Activated T-cell treated with anti-CD3 and anti-CD28 coated beads, Interleukin-2, amount 50 U/mL, for 4 hours (primary cell): ENCODE results near the gene ZNF827. TPM values are rescaled to one million over a fixed set of nuclear protein-coding genes. Genes with fewer than 3 reads are reported as not detected.

Experiments used
- ATAC-seq, 2 donors: fragments of 200-7000 bp; cut with Tn5 transposase; one replicate each; pipeline ENCODE4 v1.10.0; 2021
- DNase-seq: peaks from one replicate; pipeline ENCODE4 v3.0.0-alpha.2; 2020
- H3K27me3 Mint-ChIP-seq: one replicate; pipeline ENCODE4 v1.8.0; 2021; ENCODE audit warnings: low read depth, mixed read lengths
- H3K36me3 Mint-ChIP-seq: one replicate; pipeline ENCODE4 v1.8.0; 2022; ENCODE audit warnings: mixed read lengths; ENCODE audit not compliant: insufficient read depth
- H3K4me1 Mint-ChIP-seq: one replicate; pipeline ENCODE4 v1.8.0; 2021; ENCODE audit warnings: low read depth, mixed read lengths
- H3K4me3 Mint-ChIP-seq: one replicate; pipeline ENCODE4 v1.8.0; 2021; ENCODE audit warnings: mild to moderate bottlenecking, moderate library complexity, mixed read lengths
- H3K9me3 Mint-ChIP-seq: one replicate; pipeline ENCODE4 v1.8.0; 2021; ENCODE audit warnings: mixed read lengths
- total RNA-seq, 3 donors: library from RNA; stranded (reverse); gene quantifications; one replicate each; pipeline ENCODE4 v1.2.1, GENCODE V29; 2021

ZNF827 gene
- total RNA-seq, 3 donors from 2014 or later, result 22.8 to 35.2 (median 25.1) TPM

DNA sequence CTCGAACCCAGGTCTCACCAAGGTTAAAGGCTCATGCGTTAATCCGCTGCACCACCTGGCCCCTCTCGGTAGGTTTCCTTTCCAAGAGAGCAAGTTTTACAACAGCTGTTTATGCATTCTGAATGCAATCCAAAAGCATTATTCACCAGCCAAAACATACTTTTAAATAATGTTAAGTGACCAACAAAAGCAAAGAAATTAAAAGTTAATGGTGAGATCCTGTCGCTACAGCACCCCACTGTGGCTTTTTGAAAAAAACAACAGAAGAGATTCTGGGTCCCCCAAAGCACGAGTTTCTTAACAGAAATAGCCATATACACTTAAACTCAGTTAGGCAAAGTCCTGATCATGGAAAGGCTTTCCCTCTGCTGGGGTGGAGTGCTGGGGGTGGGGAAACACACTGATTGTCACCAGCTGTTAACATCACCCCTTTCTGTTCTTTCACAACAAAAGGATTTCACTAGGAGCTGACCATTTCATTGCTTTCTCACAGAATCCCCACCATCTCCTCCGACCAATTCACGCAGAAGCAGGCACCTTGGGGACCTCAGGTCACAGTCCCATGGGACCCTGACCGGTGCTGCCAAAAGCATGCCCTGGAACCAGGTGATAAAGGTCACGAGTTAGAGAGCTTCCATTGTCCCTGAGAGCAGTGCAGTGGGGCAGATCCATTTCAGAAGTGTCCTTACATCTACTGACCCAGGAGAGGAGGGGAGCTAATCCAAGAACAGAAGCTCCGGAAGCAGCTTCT is 51.2 kb downstream of the ZNF827 start:
- peaks cover 3% of the 10 kb centered on the region for H3K4me1 Mint-ChIP-seq
- ATAC-seq, result no peak
- H3K36me3 Mint-ChIP-seq, result peaks cover 57% of the 10 kb centered on the region
- no peaks in the 10 kb centered on the region for H3K27me3 Mint-ChIP-seq
- DNase-seq, result no peak
- no peaks in the 10 kb centered on the region for H3K9me3 Mint-ChIP-seq
- no peak overlapping the region for H3K4me3 Mint-ChIP-seq

DNA sequence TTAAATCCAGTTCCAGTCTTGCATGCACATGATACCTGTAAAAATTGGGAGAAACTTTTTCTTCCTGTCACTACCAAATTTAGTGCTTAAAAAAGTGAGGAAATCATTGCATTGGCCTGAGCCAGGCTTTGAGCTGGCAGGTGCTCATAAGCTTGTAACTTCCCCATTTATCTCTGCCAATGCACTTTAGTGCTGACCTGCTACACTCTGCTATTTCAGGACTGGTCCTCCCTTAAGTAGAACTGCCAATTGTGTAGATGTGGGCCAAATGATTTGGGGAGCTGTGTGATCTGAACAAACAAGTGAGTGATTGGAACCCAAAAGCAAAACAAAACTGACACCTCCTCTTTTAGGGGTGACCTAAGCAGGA is 51.8 kb downstream of the ZNF827 start:
- peaks cover 56% of the 10 kb centered on the region for H3K36me3 Mint-ChIP-seq

DNA sequence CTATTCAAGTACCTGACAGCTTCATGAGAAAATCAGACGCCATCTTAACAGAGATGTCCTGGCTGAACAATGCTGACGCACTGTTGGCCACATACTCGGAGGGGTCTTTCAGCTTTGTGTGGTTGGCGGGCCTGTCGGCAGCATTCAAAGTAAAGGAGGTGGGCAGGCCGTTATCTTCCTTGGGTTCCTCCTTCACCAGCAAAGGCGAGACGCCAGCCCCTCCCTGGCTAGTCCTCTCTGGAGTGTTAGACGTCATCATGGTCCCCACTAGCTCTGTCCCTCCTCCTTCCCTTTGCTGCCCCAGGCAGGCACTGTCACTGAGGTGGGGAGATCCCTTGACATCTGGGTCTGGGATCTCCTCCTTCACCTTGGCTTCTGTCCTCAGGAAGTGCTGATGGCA is 53.0 kb downstream of the ZNF827 start:
- H3K9me3 Mint-ChIP-seq, result no peaks in the 10 kb centered on the region
- H3K4me3 Mint-ChIP-seq, result no peak overlapping the region
- ATAC-seq (no peak), DNase-seq (no peak)
- H3K4me1 Mint-ChIP-seq, result peaks cover 2% of the 10 kb centered on the region
- peaks cover 57% of the 10 kb centered on the region for H3K36me3 Mint-ChIP-seq
- no peaks in the 10 kb centered on the region for H3K27me3 Mint-ChIP-seq

More for the DNA sequence above, 51.8 kb downstream of the ZNF827 start:
- ATAC-seq (no peak), DNase-seq (no peak)
- Mint-ChIP-seq H3K9me3 (no peaks in the 10 kb centered on the region), H3K4me1 (peaks cover 3% of the 10 kb centered on the region), H3K27me3 (no peaks in the 10 kb centered on the region), H3K4me3 (no peak overlapping the region)

DNA sequence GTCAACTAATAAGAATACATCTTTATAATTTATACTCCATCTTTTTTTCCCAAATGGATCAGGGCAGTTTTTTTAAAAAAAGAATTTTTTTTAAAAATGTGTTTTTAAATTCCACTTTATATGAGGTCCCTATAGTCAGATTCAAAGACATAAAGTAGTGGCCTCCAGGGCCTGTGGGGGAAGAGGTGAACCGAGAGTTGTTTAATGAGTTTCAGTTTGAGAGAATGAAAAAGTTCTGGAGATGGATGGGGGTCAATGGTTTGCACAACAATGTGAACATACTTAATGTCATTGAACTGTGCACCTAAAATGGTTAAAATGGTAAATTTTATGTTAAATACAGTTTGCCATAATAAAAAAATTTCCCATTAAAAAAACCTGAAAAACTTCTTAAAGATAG is 53.8 kb downstream of the ZNF827 start:
- no peaks in the 10 kb centered on the region for H3K27me3 Mint-ChIP-seq
- no peak overlapping the region for H3K4me3 Mint-ChIP-seq
- peaks cover 55% of the 10 kb centered on the region for H3K36me3 Mint-ChIP-seq
- ATAC-seq (no peak), DNase-seq (no peak)
- peaks cover 2% of the 10 kb centered on the region for H3K4me1 Mint-ChIP-seq
- H3K9me3 Mint-ChIP-seq, result no peaks in the 10 kb centered on the region

DNA sequence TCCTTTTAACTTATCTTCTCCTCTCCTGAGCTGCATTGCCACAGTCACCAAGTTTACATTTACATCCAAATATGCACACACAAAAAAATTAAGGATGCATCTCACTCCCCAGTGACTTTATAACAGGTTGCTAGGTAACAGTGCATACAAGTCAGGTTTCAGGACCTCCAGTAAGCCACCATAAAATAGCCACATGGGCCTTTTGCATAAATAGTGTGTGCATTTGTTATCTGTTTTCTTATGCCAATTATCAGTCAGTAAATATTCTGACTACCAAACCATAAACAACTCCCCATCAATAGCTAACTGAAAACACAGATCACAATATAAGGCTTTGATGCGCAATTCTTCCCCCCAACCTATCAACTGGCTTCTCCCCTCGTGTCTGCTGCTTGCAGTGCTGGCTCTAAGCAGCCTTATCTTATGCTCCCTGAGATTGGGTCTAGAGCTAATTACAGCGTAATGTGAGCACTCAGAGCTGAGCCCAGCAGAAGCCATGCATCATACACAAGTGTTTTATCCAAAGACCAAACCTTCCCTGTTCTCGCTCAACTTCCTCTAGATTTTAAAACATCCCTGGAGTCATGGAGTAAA is 55.4 kb downstream of the ZNF827 start:
- ATAC-seq, result no peak
- no peak for DNase-seq
- H3K27me3 Mint-ChIP-seq, result no peaks in the 10 kb centered on the region
- no peaks in the 10 kb centered on the region for H3K9me3 Mint-ChIP-seq
- H3K4me3 Mint-ChIP-seq, result no peak overlapping the region
- H3K36me3 Mint-ChIP-seq, result peaks cover 53% of the 10 kb centered on the region
- H3K4me1 Mint-ChIP-seq, result peaks cover 2% of the 10 kb centered on the region

DNA sequence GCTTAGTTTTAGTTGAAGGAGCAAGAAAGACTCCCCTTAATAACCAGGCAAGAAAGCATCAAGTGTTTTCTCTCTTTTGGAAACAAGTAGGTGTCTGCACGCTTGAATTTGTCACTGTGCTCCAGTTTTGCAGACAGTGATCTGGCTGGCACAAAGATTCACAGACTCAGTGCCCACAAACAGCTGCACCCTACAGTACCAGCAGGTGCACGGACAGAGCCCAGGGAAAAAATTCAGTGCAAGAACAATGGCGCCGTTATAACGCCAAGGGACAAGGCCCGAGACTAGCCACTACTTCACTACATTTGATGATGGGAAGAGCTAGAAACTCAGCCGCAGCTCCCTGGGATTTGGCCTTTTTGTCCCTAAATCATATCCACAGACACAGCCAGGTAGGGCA is 56.0 kb downstream of the ZNF827 start:
- DNase-seq, result no peak
- no peaks in the 10 kb centered on the region for H3K27me3 Mint-ChIP-seq

DNA sequence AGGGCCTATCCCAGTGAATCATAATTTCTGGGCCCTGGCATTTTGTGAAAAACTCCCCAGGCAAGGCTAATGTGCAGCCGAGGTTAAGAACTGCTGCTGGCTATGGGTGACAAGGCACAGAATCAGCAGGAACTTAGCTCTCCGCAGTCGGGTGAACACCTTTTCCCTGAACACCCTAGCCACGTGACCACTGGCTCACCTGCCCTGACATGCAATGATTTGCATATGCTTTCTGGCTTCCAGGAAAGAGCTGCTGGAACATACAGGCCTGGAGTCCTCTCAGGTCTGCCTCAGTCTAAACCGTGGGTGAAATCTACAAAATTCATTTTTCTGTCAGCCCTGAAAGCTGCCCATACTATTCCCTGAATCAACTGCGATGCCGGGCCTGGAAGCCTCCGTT is 56.6 kb downstream of the ZNF827 start:
- no peaks in the 10 kb centered on the region for H3K27me3 Mint-ChIP-seq
- H3K9me3 Mint-ChIP-seq, result no peaks in the 10 kb centered on the region
- no peak for ATAC-seq
- no peak for DNase-seq
- peaks cover 2% of the 10 kb centered on the region for H3K4me1 Mint-ChIP-seq
- no peak overlapping the region for H3K4me3 Mint-ChIP-seq
- H3K36me3 Mint-ChIP-seq, result peaks cover 56% of the 10 kb centered on the region

More for the DNA sequence above, 56.0 kb downstream of the ZNF827 start:
- no peak for ATAC-seq
- peaks cover 2% of the 10 kb centered on the region for H3K4me1 Mint-ChIP-seq
- H3K36me3 Mint-ChIP-seq, result peaks cover 56% of the 10 kb centered on the region
- no peaks in the 10 kb centered on the region for H3K9me3 Mint-ChIP-seq
- H3K4me3 Mint-ChIP-seq, result no peak overlapping the region

DNA sequence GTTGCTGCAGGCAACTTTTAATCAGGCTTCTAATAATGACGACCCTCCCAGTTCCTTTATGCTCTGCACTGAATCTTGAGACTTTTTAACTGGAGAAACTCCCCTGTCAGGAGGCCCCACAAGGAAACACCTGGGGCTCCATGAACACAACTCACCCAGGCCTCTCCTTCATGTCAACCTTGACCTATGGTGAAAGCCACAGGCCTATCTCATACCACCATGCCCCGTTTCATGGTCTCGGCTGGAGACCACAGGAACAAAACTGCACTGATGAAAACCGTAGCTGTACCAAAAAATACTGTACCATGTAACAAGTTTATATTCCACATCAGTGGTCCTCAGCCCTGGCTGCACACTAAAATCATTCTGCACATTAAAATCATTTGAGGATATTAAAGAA is 57.0 kb downstream of the ZNF827 start:
- H3K4me1 Mint-ChIP-seq, result peaks cover 2% of the 10 kb centered on the region
- no peaks in the 10 kb centered on the region for H3K27me3 Mint-ChIP-seq
- H3K9me3 Mint-ChIP-seq, result no peaks in the 10 kb centered on the region
- no peak overlapping the region for H3K4me3 Mint-ChIP-seq
- peaks cover 54% of the 10 kb centered on the region for H3K36me3 Mint-ChIP-seq
- DNase-seq, result no peak
- ATAC-seq, result no peak

DNA sequence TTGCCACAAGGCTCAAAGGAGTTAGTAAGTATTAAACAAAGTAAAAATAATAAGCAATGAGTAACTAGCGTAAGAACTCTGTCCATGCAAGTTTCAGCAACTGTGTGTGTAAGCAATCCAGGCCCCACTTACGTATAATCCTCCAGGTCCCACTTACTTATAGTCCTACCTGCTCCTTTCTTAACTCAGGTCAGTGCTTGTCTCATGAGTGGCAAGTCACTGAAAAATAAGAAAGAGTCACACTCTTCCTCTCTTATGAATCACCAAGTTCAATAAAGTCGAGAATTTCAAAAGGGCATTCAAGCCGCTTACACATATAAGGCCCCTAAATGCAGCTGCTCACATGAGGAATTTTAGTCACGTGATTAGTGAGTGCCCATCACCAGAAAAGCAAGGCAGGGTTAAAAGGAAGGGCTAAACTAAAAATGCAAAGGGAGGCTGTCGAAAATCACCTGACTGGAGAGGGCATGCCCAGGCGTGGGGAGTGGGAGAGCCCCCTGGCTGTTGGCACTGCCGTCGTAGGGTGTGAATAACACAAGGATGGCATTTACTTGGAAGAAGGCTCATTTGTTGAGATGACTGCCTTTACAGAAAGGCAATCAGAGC is 58.2 kb downstream of the ZNF827 start:
- no peak for DNase-seq
- H3K4me3 Mint-ChIP-seq, result no peak overlapping the region
- H3K27me3 Mint-ChIP-seq, result no peaks in the 10 kb centered on the region
- no peaks in the 10 kb centered on the region for H3K9me3 Mint-ChIP-seq
- H3K4me1 Mint-ChIP-seq, result peaks cover 2% of the 10 kb centered on the region
- no peak for ATAC-seq
- H3K36me3 Mint-ChIP-seq, result peaks cover 47% of the 10 kb centered on the region

DNA sequence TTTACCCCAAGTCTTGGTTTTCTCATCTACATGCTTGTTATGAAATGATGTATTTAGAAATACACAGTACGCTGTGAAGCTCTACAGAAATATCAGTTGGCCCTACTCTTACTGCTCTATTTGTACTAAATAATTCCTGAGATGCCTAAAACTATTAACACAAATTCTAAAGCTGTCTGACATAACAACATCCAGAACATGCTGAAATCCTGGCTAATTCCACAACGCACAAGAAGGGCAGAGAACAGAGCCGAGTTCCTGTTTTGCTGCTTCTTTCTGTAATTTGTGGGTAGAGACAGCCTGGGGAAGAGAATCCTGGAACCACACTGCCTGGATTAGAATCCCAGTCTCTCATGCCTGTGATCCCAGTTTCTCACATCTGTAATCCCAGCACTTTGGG is 59.0 kb downstream of the ZNF827 start:
- no peaks in the 10 kb centered on the region for H3K9me3 Mint-ChIP-seq
- no peak overlapping the region for H3K4me3 Mint-ChIP-seq
- ATAC-seq (no peak), DNase-seq (no peak)
- peaks cover 47% of the 10 kb centered on the region for H3K36me3 Mint-ChIP-seq
- no peaks in the 10 kb centered on the region for H3K27me3 Mint-ChIP-seq
- H3K4me1 Mint-ChIP-seq, result peaks cover 2% of the 10 kb centered on the region

DNA sequence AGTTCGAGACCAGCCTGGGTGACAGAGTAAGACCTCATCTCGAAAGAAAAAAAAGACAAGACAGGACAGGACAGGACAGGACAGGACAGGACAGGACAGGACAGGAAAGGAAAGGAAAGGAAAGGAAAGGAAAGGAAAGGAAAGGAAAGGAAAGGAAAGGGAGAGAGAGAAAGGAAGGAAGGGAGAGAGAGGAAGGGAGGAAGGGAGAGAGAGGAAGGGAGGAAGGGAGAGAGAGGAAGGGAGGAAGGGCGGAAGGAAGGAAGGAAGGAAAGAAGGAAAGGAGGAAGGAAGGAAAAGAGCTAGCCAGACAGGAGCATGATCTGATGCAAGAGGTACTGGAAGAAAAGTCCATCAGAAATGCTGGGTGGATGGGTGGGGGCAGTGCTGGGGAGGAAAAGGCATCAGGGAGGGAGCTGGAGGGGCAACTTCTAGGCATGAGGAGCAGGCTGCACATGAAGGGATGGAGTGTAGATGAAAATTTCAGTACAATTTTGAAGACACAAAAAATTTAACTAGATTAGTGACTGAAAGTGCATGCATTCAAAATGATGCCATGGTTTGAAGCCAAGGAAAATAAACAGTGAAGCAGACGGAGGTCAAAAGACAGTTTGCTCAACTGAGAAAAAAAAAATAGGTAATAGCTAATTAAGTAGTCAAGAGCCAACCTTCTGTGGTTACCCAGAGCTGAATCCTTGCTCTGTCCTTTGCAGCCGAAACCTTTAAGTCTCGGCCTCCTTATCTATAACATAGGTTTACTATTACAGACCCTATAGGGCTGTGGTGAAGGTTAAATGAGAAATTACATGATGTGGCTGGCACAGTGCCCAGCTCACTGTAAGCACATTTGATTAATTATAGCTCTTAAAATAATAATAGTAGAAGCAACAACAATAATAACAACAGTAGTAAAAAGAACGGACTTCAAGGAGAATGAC is 59.9 kb downstream of the ZNF827 start:
- H3K4me3 Mint-ChIP-seq, result no peak overlapping the region
- no peaks in the 10 kb centered on the region for H3K9me3 Mint-ChIP-seq
- peaks cover 2% of the 10 kb centered on the region for H3K4me1 Mint-ChIP-seq
- H3K36me3 Mint-ChIP-seq, result peaks cover 43% of the 10 kb centered on the region
- DNase-seq (no peak), ATAC-seq (no peak)
- H3K27me3 Mint-ChIP-seq, result no peaks in the 10 kb centered on the region

DNA sequence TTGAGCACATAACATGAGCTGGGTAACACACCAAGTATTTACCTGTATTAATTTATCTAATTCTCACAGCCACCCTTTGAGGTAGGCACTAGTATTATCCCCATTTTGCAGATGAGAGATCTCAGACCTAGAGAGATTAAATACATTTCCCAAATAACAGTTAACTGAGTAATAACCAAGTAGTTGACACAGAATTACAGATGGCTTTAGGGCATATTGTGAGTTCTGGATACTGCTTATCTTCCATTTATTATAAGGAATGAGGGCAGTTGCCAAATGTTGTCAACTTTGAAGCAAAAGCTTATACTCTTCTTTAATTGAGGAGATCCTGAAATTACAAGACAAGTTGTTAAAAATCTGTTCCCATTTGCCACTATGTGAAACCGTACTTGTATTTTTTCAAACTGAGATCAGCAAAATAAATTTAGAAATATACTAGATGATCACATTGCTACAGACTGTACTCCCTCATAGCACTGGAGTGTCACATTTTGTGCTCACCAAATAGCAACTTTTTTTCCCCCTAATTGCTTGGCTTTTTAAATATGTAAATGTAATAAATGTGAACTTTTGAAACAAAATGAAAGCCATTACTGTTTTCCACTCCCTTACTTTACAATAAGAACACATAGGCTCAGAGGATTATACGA is 62.0 kb downstream of the ZNF827 start:
- DNase-seq, result no peak
- ATAC-seq, result no peak
- Mint-ChIP-seq H3K36me3 (peaks cover 40% of the 10 kb centered on the region), H3K4me3 (no peak overlapping the region), H3K4me1 (peaks cover 1% of the 10 kb centered on the region), H3K9me3 (no peaks in the 10 kb centered on the region), H3K27me3 (no peaks in the 10 kb centered on the region)

DNA sequence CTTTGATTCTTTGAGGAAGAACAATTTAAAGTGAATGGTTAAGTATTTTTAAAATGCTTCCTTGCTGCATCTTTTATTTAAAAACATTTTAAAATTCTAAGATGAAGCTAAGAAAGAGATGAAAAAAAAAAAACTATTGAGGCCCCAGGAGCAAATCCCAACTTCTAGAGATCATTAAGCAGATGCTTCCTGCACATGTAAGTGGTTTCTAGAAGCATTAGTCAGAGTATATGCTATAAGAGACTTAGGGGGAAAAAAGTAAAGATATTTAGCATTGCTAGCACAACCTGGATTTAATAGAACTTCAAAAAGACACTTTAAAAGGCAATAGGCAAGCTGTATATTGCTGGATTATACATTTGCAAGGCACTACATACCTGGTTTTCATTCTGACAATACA is 64.7 kb downstream of the ZNF827 start:
- Mint-ChIP-seq H3K4me3 (no peak overlapping the region), H3K36me3 (peaks cover 26% of the 10 kb centered on the region), H3K4me1 (peaks cover 5% of the 10 kb centered on the region), H3K9me3 (no peaks in the 10 kb centered on the region), H3K27me3 (no peaks in the 10 kb centered on the region)
- ATAC-seq, result no peak
- DNase-seq, result no peak

DNA sequence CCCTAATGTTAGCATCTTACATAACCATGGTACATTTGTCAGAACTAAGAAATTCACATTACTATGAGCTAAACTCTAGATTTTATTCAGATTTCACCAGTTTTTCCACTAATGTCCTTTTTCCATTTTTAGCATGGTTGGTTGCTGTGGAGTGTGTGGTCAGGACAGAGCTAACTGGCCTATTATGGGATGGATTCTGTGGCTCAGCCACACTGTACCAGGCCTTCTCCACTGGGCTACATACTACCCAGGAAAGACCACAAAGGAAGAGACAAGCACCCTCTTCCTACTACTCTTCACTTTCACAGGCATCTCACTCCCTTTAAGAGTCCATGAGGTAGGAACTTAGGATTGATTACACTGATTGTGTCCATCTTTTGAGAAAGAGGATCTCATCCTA is 67.4 kb downstream of the ZNF827 start:
- Mint-ChIP-seq H3K9me3 (no peaks in the 10 kb centered on the region), H3K27me3 (no peaks in the 10 kb centered on the region), H3K4me1 (peaks cover 5% of the 10 kb centered on the region), H3K4me3 (no peak overlapping the region), H3K36me3 (peaks cover 29% of the 10 kb centered on the region)
- ATAC-seq (no peak), DNase-seq (no peak)
